Measurements from ENCODE around the gene ZNF385D. TPM values are rescaled to one million over a fixed set of nuclear protein-coding genes. Genes with fewer than 3 reads are reported as not detected.

The ZNF385D gene
- total RNA-seq, 1 donor from 2014 or later = 2.9 TPM

DNA sequence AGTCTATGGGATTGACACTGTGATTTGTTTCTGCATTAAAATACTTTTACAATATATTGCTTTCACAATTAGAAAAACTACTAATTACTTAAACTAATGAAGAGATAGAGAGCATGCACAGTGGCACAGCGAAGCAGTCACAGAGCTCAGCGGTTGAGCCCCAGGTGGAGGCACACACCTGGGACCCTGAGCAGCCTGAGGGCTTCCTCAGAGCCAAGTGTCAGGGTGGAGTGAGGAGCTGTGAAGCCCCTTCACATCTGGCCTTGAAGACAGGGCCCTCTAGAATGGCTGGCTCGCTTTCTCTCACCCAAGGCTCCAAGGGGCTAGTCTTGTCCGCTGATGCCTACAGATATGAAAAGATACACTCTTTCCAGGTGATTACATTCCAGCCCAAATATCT, 287.7 kb downstream of the ZNF385D start:
- peak in 1 of 2 donors; percentile 38 for ATAC-seq
- Histone ChIP-seq H3K36me3 (no peaks in the 10 kb centered on the region), H3K4me1 (no peaks in the 10 kb centered on the region), H3K9me3 (no peaks in the 10 kb centered on the region), H3K27me3 (ENCODE audit: low read depth) (no peaks in the 10 kb centered on the region), H3K27ac (no peak overlapping the region), H3K4me3 (no peak overlapping the region)
- DNase-seq = no peak
- intact Hi-C loops (cut with DNase I) = no loop called here
- no peak for TF ChIP-seq CTCF (IDR thresholded peaks at IDR 0.05)

DNA sequence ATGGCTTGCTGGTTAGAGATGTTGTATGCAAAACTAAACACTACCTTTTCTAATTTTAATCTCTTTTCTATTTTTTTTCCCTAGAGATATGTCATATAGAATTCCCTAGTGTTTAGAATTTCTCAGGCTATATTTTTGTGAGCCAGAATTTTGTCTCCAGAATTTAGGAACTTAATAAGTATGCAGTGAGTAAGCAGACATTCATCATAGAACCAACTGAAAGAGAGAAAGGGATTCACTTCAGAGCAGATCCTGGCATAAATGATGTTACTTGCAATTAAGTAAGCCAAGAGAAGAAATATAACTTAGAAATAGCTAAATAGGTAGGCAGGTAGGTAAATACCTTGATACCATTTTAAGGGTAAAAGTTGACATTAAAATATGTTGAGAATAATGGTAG, 288.9 kb downstream of the ZNF385D start:
- no peaks in the 10 kb centered on the region for H3K4me1 ChIP-seq
- intact Hi-C loops (cut with DNase I) = no loop called here
- no peak for DNase-seq
- ATAC-seq = no peak
- no peaks in the 10 kb centered on the region for H3K36me3 ChIP-seq
- no peaks in the 10 kb centered on the region for H3K9me3 ChIP-seq
- TF ChIP-seq CTCF (IDR thresholded peaks at IDR 0.05) = no peak
- no peak overlapping the region for H3K4me3 ChIP-seq
- no peaks in the 10 kb centered on the region for H3K27me3 ChIP-seq (ENCODE audit: low read depth)
- H3K27ac ChIP-seq = no peak overlapping the region

DNA sequence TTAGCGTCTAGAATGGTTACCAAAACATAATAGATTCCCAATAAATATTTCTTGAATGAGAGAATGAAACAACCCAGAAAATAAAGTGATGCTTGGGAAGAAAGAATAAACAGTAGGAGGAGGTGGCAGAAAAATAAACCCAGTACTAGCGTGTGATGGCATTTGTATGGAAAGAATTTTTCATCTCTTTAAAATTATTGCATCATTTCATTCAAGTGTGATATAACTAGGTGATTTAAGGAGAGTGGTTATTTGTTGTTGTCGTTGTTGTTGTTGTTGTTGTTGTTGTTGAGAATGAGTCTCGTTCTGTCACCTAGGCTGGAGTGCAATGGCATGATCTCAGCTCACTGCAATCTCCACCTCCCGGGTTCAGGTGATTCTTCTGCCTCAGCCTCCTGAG, 293.9 kb downstream of the ZNF385D start:
- no peak for TF ChIP-seq CTCF (IDR thresholded peaks at IDR 0.05)
- Histone ChIP-seq H3K27ac (no peak overlapping the region), H3K9me3 (no peaks in the 10 kb centered on the region), H3K4me1 (no peaks in the 10 kb centered on the region), H3K36me3 (no peaks in the 10 kb centered on the region), H3K27me3 (ENCODE audit: low read depth) (no peaks in the 10 kb centered on the region), H3K4me3 (no peak overlapping the region)
- intact Hi-C loops (cut with DNase I) = no loop called here
- DNase-seq = no peak
- ATAC-seq = no peak

DNA sequence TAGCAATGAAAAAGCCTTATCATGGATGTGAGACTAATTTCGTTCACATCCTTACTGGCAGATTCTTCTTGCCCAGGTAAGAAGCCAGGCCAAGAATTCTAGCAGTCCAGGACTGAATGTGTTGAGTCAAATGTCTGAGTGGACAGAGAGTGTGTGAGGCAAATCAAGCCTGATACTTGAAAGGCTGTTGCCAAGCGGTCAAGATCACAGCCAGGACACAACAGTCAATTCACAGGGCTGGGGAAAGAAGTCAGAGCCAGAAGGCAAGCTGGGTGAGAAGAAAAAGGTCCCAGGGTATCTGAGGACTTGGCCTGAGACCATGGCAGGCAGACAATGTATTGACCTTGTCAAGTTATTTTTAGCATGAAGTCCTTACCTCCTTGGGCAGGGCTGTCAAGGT, 301.3 kb downstream of the ZNF385D start:
- ATAC-seq (no peak), DNase-seq (no peak)
- Histone ChIP-seq H3K36me3 (no peaks in the 10 kb centered on the region), H3K4me3 (no peak overlapping the region), H3K27me3 (ENCODE audit: low read depth) (no peaks in the 10 kb centered on the region), H3K9me3 (no peaks in the 10 kb centered on the region), H3K4me1 (no peaks in the 10 kb centered on the region), H3K27ac (no peak overlapping the region)
- intact Hi-C loops (cut with DNase I) = no loop called here
- TF ChIP-seq CTCF (IDR thresholded peaks at IDR 0.05) = no peak

- intact Hi-C loops (cut with DNase I) = no loop called here
- H3K4me1 ChIP-seq = no peaks in the 10 kb centered on the region
- TF ChIP-seq CTCF (IDR thresholded peaks at IDR 0.05) = no peak
- no peaks in the 10 kb centered on the region for H3K36me3 ChIP-seq
- no peak overlapping the region for H3K4me3 ChIP-seq
- no peaks in the 10 kb centered on the region for H3K27me3 ChIP-seq (ENCODE audit: low read depth)
- ATAC-seq = no peak
- no peak overlapping the region for H3K27ac ChIP-seq
- no peaks in the 10 kb centered on the region for H3K9me3 ChIP-seq
- DNase-seq = no peak
Observed at GRCh38 chr3:21447476-21448151, 303.4 kb downstream of the ZNF385D start.
